H1 (cell line): ENCODE measurements around the gene CCDC174. TPM values are rescaled to one million over a fixed set of nuclear protein-coding genes. Genes with fewer than 3 reads are reported as not detected.

Experiments used
- CTCF ChIA-PET: fragments of 300-600 bp; sonication (Branson Sonifier 250); formaldehyde crosslinking; loops from one replicate; lab custom pipeline; 2021; ENCODE audit not compliant: partially characterized antibody; lab: Charles Lee
- POLR2A ChIA-PET: fragments of 300-600 bp; sonication (Branson Sonifier 250); formaldehyde crosslinking; loops from one replicate; lab custom pipeline; 2021; ENCODE audit warnings: inconsistent platforms; ENCODE audit not compliant: partially characterized antibody; lab: Charles Lee
- DNase-seq, 2 experiments: peaks; one replicate each; pipeline versions ENCODE4 v3.0.0 to v3.0.0-alpha.2; 2010 to 2022; ENCODE audit warnings: low spot score in 2 of 2, low read depth in 1 of 2, mixed read lengths in 1 of 2
- FAIRE-seq: peaks from 2 replicates; lab custom pipeline; 2011; peaks lifted over from hg19 to GRCh38; lab: Jason Lieb, UNC
- H2AFZ ChIP-seq: 2 replicates; pipeline ENCODE4 v1.8.1; 2012; ENCODE audit warnings: low read length, inconsistent platforms
- H2AK5ac ChIP-seq: 2 replicates; pipeline ENCODE4 v1.6.1; 2013; ENCODE audit warnings: low read depth, low read length
- H2BK120ac ChIP-seq: replicated peaks from 2 replicates; pipeline ENCODE3; 2013; ENCODE audit warnings: low read depth, low read length, inconsistent platforms
- H2BK12ac ChIP-seq: 2 replicates; pipeline ENCODE4 v1.6.1; 2013; ENCODE audit warnings: low read depth, low read length
- H2BK15ac ChIP-seq: 2 replicates; pipeline ENCODE4 v1.6.1; 2013; ENCODE audit warnings: low read length
- H2BK20ac ChIP-seq: 2 replicates; pipeline ENCODE4 v1.6.1; 2013; ENCODE audit warnings: low read length
- H2BK5ac ChIP-seq: 2 replicates; pipeline ENCODE4 v1.6.1; 2013; ENCODE audit warnings: low read depth, low read length
- H3K14ac ChIP-seq: 2 replicates; pipeline ENCODE4 v1.6.1; 2013; ENCODE audit warnings: inconsistent platforms; ENCODE audit not compliant: insufficient read length
- H3K18ac ChIP-seq: 2 replicates; pipeline ENCODE4 v1.6.1; 2013; ENCODE audit warnings: low read length; ENCODE audit errors: extremely low read depth
- H3K23ac ChIP-seq: 2 replicates; pipeline ENCODE4 v1.6.1; 2013; ENCODE audit warnings: inconsistent platforms; ENCODE audit not compliant: insufficient read length
- H3K23me2 ChIP-seq: 2 replicates; pipeline ENCODE4 v1.6.1; 2013; ENCODE audit warnings: low read depth, low read length
- H3K27ac ChIP-seq: 2 replicates; pipeline ENCODE4 v1.6.1; 2011; ENCODE audit warnings: low read depth, low read length, inconsistent platforms
- H3K27me3 ChIP-seq, 4 experiments: replicated peaks in 1 of 4; 1 replicate in 1 of 4; 2 replicates in 3 of 4; pipeline versions ENCODE4 v1.6.1 to v1.8.1; 2011 to 2013; ENCODE audit warnings: low read length in 3 of 4, mild to moderate bottlenecking in 3 of 4, inconsistent platforms in 2 of 4, mixed read lengths in 2 of 4, moderate library complexity in 1 of 4; ENCODE audit not compliant: control insufficient read depth in 3 of 4, insufficient read depth in 3 of 4; ENCODE audit errors: extremely low read depth in 1 of 4
- H3K36me3 ChIP-seq, 4 experiments: 2 replicates each; pipeline versions ENCODE4 v1.6.1 to v1.8.1; 2011 to 2013; ENCODE audit warnings: mild to moderate bottlenecking in 4 of 4, low read length in 3 of 4, moderate library complexity in 2 of 4, control low read depth in 1 of 4, inconsistent platforms in 1 of 4; ENCODE audit not compliant: insufficient read depth in 4 of 4, control insufficient read depth in 2 of 4
- H3K4ac ChIP-seq: replicated peaks from 2 replicates; pipeline ENCODE3; 2013; ENCODE audit warnings: low read length, low read depth, mixed read lengths, inconsistent platforms; ENCODE audit not compliant: insufficient read length
- H3K4me1 ChIP-seq, 4 experiments: replicated peaks in 1 of 4; 1 replicate in 1 of 4; 2 replicates in 3 of 4; pipeline versions ENCODE4 v1.6.1 to v1.8.1; 2011 to 2013; ENCODE audit warnings: low read length in 3 of 4, inconsistent platforms in 2 of 4, mixed read lengths in 1 of 4; ENCODE audit not compliant: insufficient read depth in 4 of 4, control insufficient read depth in 3 of 4
- H3K4me2 ChIP-seq, 2 experiments: 2 replicates each; pipeline versions ENCODE4 v1.6.1 to v1.8.1; 2011 to 2013; ENCODE audit warnings: low read depth in 2 of 2, low read length in 2 of 2, control low read depth in 1 of 2, inconsistent platforms in 1 of 2, mild to moderate bottlenecking in 1 of 2; ENCODE audit not compliant: insufficient read depth in 1 of 2
- H3K4me3 ChIP-seq, 4 experiments: fragments of 200-600, 300-600 bp in 1 of 4; sonication (generic), shearing (Covaris generic), sonication (Bioruptor Twin) in 1 of 4; 2 replicates each; pipeline versions ENCODE4 v1.5.1 to v1.8.1; 2011 to 2016; ENCODE audit warnings: low read length in 4 of 4, low read depth in 3 of 4, control low read depth in 2 of 4, inconsistent platforms in 2 of 4, mild to moderate bottlenecking in 2 of 4, mixed read lengths in 1 of 4, moderate library complexity in 1 of 4; ENCODE audit not compliant: insufficient read depth in 2 of 4; ENCODE audit errors: extremely low read depth in 1 of 4
- H3K56ac ChIP-seq: replicated peaks from 2 replicates; pipeline ENCODE3; 2013; ENCODE audit warnings: low read depth, mild to moderate bottlenecking, mixed read lengths, low read length, inconsistent platforms; ENCODE audit not compliant: insufficient read length
- H3K79me1 ChIP-seq: 2 replicates; pipeline ENCODE4 v1.6.1; 2013; ENCODE audit warnings: low read depth, low read length, control low read depth
- H3K79me2 ChIP-seq, 2 experiments: 2 replicates each; pipeline versions ENCODE4 v1.6.1 to v1.8.1; 2012 to 2013; ENCODE audit warnings: low read length in 2 of 2, mild to moderate bottlenecking in 2 of 2, inconsistent platforms in 1 of 2; ENCODE audit not compliant: insufficient read depth in 2 of 2, control insufficient read depth in 1 of 2
- H3K9ac ChIP-seq, 4 experiments: replicated peaks in 1 of 4; 1 replicate in 1 of 4; 2 replicates in 3 of 4; pipeline versions ENCODE4 v1.6.1 to v1.8.1; 2011 to 2013; ENCODE audit warnings: low read depth in 3 of 4, low read length in 3 of 4, control low read depth in 2 of 4, mild to moderate bottlenecking in 2 of 4, moderate library complexity in 2 of 4, inconsistent platforms in 1 of 4; ENCODE audit errors: extremely low read depth in 1 of 4
- H3K9me3 ChIP-seq, 2 experiments: 2 replicates each; pipeline versions ENCODE4 v1.6.1 to v1.8.1; 2012 to 2013; ENCODE audit warnings: mild to moderate bottlenecking in 2 of 2, moderate library complexity in 2 of 2, control low read depth in 1 of 2, inconsistent platforms in 1 of 2, low read depth in 1 of 2, low read length in 1 of 2, mixed read lengths in 1 of 2; ENCODE audit not compliant: insufficient read depth in 2 of 2
- H4K20me1 ChIP-seq, 2 experiments: replicated peaks in 1 of 2; 2 replicates each; pipeline versions ENCODE3 to v1.8.1; 2011 to 2013; ENCODE audit warnings: inconsistent platforms in 2 of 2, low read length in 2 of 2, mild to moderate bottlenecking in 1 of 2; ENCODE audit not compliant: insufficient read depth in 2 of 2, control insufficient read depth in 1 of 2
- H4K5ac ChIP-seq: 2 replicates; pipeline ENCODE4 v1.6.1; 2013; ENCODE audit warnings: low read length, low read depth, mixed read lengths, inconsistent platforms; ENCODE audit not compliant: insufficient read length
- H4K8ac ChIP-seq: 2 replicates; pipeline ENCODE4 v1.8.0; 2013; ENCODE audit warnings: mild to moderate bottlenecking, moderate library complexity, low read length, inconsistent platforms; ENCODE audit not compliant: insufficient read depth; ENCODE audit errors: extremely low read depth
- H4K91ac ChIP-seq: replicated peaks from 2 replicates; pipeline ENCODE3; 2013; ENCODE audit warnings: low read length, mixed read lengths, inconsistent platforms; ENCODE audit not compliant: insufficient read length
- BCL11A ChIP-seq, 2 experiments: IDR thresholded peaks; one replicate each; pipeline ENCODE4 v1.6.1; 2011; ENCODE audit warnings: low read depth in 2 of 2, low read length in 2 of 2, mild to moderate bottlenecking in 2 of 2
- BRCA1 ChIP-seq: IDR thresholded peaks from 2 replicates; pipeline ENCODE4 v1.6.1; 2012; ENCODE audit warnings: low read depth, low read length, improper control_type of control experiment
- CHD2 ChIP-seq: IDR thresholded peaks from 2 replicates; pipeline ENCODE4 v1.6.1; 2012; ENCODE audit warnings: low read length, improper control_type of control experiment
- GABPA ChIP-seq: IDR thresholded peaks from 2 replicates; pipeline ENCODE4 v1.6.1; 2011; ENCODE audit warnings: mild to moderate bottlenecking, low read length, moderate library complexity, borderline replicate concordance; ENCODE audit not compliant: insufficient read depth
- HDAC2 ChIP-seq, 2 experiments: fragments of 300-600 bp in 1 of 2; sonication (generic) in 1 of 2; IDR thresholded peaks; 2 replicates each; pipeline ENCODE4 v1.6.1; 2011 to 2012; ENCODE audit warnings: low read depth in 2 of 2, low read length in 2 of 2, mild to moderate bottlenecking in 2 of 2, moderate library complexity in 2 of 2, borderline replicate concordance in 1 of 2, inconsistent platforms in 1 of 2
- MAX ChIP-seq: IDR thresholded peaks from 2 replicates; pipeline ENCODE4 v1.6.1; 2012; ENCODE audit warnings: inconsistent platforms
- NANOG ChIP-seq: IDR thresholded peaks from 2 replicates; pipeline ENCODE4 v1.6.1; 2011; ENCODE audit warnings: low read length, low read depth, mild to moderate bottlenecking, inconsistent platforms; ENCODE audit not compliant: insufficient read depth, poor library complexity, severe bottlenecking
- POLR2A ChIP-seq, 2 experiments: IDR thresholded peaks; 1 replicate in 1 of 2; 2 replicates in 1 of 2; pipeline ENCODE4 v1.6.1; 2011; ENCODE audit warnings: low read depth in 2 of 2, low read length in 2 of 2, mild to moderate bottlenecking in 2 of 2; ENCODE audit errors: control extremely low read depth in 1 of 2
- POU5F1 ChIP-seq: IDR thresholded peaks from 2 replicates; pipeline ENCODE4 v1.6.1; 2011; ENCODE audit warnings: low read depth, mild to moderate bottlenecking, low read length, moderate library complexity
- SAP30 ChIP-seq: fragments of 300-600 bp; sonication (generic); IDR thresholded peaks from 2 replicates; pipeline ENCODE4 v1.7.1; 2012; ENCODE audit warnings: low read length, moderate library complexity, mild to moderate bottlenecking, inconsistent platforms; ENCODE audit not compliant: insufficient read depth, insufficient replicate concordance
- SIN3A ChIP-seq, 2 experiments: IDR thresholded peaks in 1 of 2; conservative IDR thresholded peaks in 1 of 2; 2 replicates each; pipeline ENCODE4 v1.6.1; 2011 to 2012; ENCODE audit warnings: low read length in 2 of 2, improper control_type of control experiment in 1 of 2, low read depth in 1 of 2, mild to moderate bottlenecking in 1 of 2
- SIRT6 ChIP-seq: IDR thresholded peaks from one replicate; pipeline ENCODE4 v1.7.1; 2012; ENCODE audit warnings: low read length, inconsistent platforms
- SUZ12 ChIP-seq: fragments of 200-600 bp; sonication (generic); IDR thresholded peaks from 2 replicates; pipeline ENCODE4 v1.6.1; 2012; ENCODE audit warnings: mild to moderate bottlenecking, inconsistent platforms, low read length, moderate library complexity, mixed read lengths
- YY1 ChIP-seq: IDR thresholded peaks from 2 replicates; pipeline ENCODE4 v1.6.1; 2011; ENCODE audit warnings: low read depth, mild to moderate bottlenecking, low read length
- WGBS, 2 experiments: shearing (Covaris generic) in 1 of 2; methylation state at CpG; one replicate each; pipeline versions ENCODE4 v1.1.6 to v1.1.7; 2013 to 2015; ENCODE audit warnings: low lambda C conversion rate in 2 of 2, mixed read lengths in 2 of 2, inconsistent platforms in 1 of 2, low coverage in 1 of 2, missing lambda C conversion rate in 1 of 2; ENCODE audit not compliant: insufficient replicate concordance in 2 of 2, insufficient coverage in 1 of 2, insufficient read length in 1 of 2; ENCODE audit errors: extremely low coverage in 1 of 2, missing lambda C conversion rate in 1 of 2; 5-methylcytosine and 5-hydroxymethylcytosine counted together
- polyA plus RNA-seq, 7 experiments: library from polyadenylated mRNA; depleted of rRNA in 3 of 7; stranded (reverse) in 5 of 7; unstranded in 2 of 7; fragments of >200 nt in 5 of 7; fragments of 200-250 nt in 2 of 7; gene quantifications; 1 replicate in 5 of 7; 2 replicates in 1 of 7; 4 replicates in 1 of 7; pipeline versions ENCODE4 v1.2.1 to v1.2.3, GENCODE V29; 2011 to 2013; ENCODE audit warnings: missing spikeins in 2 of 7, mixed read lengths in 2 of 7
- total RNA-seq: library from RNA; stranded (reverse); fragmentation: NEBNext Ultra II Directional; extraction: Animal tissue kit (Norgen Biotek cat#: 25700); gene quantifications from 2 replicates; pipeline ENCODE4 v1.2.1, GENCODE V29; 2021

The CCDC174 gene
- total and polyA plus RNA-seq, 2 of the 8 experiments (the other 6 are each of a cell fraction or from before 2014, with no cell fraction given): 3.5 to 11.9 TPM

- Histone ChIP-seq H3K36me3 (no peaks in the 10 kb centered on the region), H2AFZ (no peak overlapping the region), H4K8ac (no peak overlapping the region), H2BK15ac (no peak overlapping the region), H3K79me1 (no peaks in the 10 kb centered on the region), H3K56ac (no peak overlapping the region), H3K79me2 (no peaks in the 10 kb centered on the region), H3K9ac (no peak overlapping the region), H3K4me1 (no peaks in the 10 kb centered on the region), H2BK12ac (no peak overlapping the region), H3K9me3 (no peaks in the 10 kb centered on the region), H2BK120ac (no peak overlapping the region), H2AK5ac (no peak overlapping the region), H3K27me3 (no peaks in the 10 kb centered on the region; a peak in 1 of 7 replicates), H4K5ac (no peak overlapping the region), H3K27ac (no peak overlapping the region), H3K23me2 (no peaks in the 10 kb centered on the region), H3K4me2 (no peak overlapping the region), H3K4me3 (no peak overlapping the region), H2BK5ac (no peak overlapping the region), H4K20me1 (no peaks in the 10 kb centered on the region), H3K18ac (no peak overlapping the region), H4K91ac (no peak overlapping the region), H2BK20ac (no peak overlapping the region), H3K4ac (no peak overlapping the region), H3K14ac (no peak overlapping the region), H3K23ac (no peak overlapping the region)
- ChIA-PET POLR2A (interaction anchor here (1.3 kb wide), 1 partner anchor 39 kb away, joined by 3 read pairs; no protein-coding TSS in a partner anchor), CTCF (interaction anchor here (0.7 to 5.0 kb wide), 7 partner anchors 10 to 234 kb away, joined by 3 to 44 read pairs (median 7); partner anchors contain the start of gene C3orf20)
- DNase-seq (no peak), FAIRE-seq (no peak)
- WGBS, 2 experiments: 58% methylated on average over 3 of the region's 3 CpGs; no CpG with 5 or more reads in 1 of the 2 experiments
- no peak for TF ChIP-seq SUZ12
- TF ChIP-seq POLR2A (IDR thresholded peaks at IDR 0.05; ENCODE audit: control extremely low read depth in 1 of 2, low read depth in 2 of 2, low read length in 2 of 2): no peak
- no peak for TF ChIP-seq CHD2
- no peak for TF ChIP-seq POU5F1
- no peak for TF ChIP-seq HDAC2 (IDR thresholded peaks at IDR 0.05; ENCODE audit: borderline replicate concordance in 1 of 2, low read depth in 2 of 2, low read length in 2 of 2)
- TF ChIP-seq SIRT6: no peak
- TF ChIP-seq SAP30: no peak
- TF ChIP-seq BRCA1: no peak
- TF ChIP-seq BCL11A (IDR thresholded peaks at IDR 0.05; ENCODE audit: low read depth in 2 of 2, low read length in 2 of 2): no peak
- TF ChIP-seq YY1: no peak
- TF ChIP-seq NANOG: no peak
- no peak for TF ChIP-seq MAX
- no peak for TF ChIP-seq GABPA
- TF ChIP-seq SIN3A (conservative IDR thresholded peaks at IDR 0.05 in 1 of 2, IDR thresholded peaks at IDR 0.05 in 1 of 2; ENCODE audit: low read depth in 1 of 2, low read length in 2 of 2): no peak
Observed at GRCh38 chr3:14687360-14687759, 35.8 kb downstream of the CCDC174 start.
